K562 (cell line): ENCODE data around the gene PXDC1. TPM values are rescaled to one million over a fixed set of nuclear protein-coding genes. Genes with fewer than 3 reads are reported as not detected.

Experiments
- ATAC-seq: fragments of 200-7000 bp; cut with Tn5 transposase; 3 replicates; pipeline ENCODE4 v1.9.1; 2020; ENCODE audit warnings: moderate library complexity
- BruUV-seq: library from RNA; stranded (reverse); fragments of 400-500 nt; replicated peaks from 2 replicates; lab custom pipeline; 2021; lab: Mats Ljungman, UMichigan
- CTCF ChIA-PET: fragments of 300-600 bp; formaldehyde crosslinking; extraction: SDS; loops from one replicate; lab custom pipeline; 2021; ENCODE audit warnings: low intra/inter-chr PET ratio; lab: Yijun Ruan, JAX
- POLR2A ChIA-PET: fragments of 300-600, 350-650 bp; sonication (Branson Sonifier 250); formaldehyde crosslinking; extraction: SDS; loops from one replicate; lab custom pipeline; 2021; ENCODE audit warnings: antibody characterized with exemption, inconsistent platforms; lab: Yijun Ruan, JAX
- DNase-seq, 4 experiments: peaks; one replicate each; pipeline versions ENCODE4 v3.0.0 to v3.0.0-alpha.2; 2011 to 2018; ENCODE audit warnings: low spot score in 3 of 4, mixed read lengths in 3 of 4; ENCODE audit errors: extremely low read depth in 1 of 4
- FAIRE-seq: peaks from 2 replicates; lab custom pipeline; 2011; peaks lifted over from hg19 to GRCh38; lab: Jason Lieb, UNC
- H2AFZ ChIP-seq: 2 replicates; pipeline ENCODE4 v1.6.0; 2011; ENCODE audit warnings: low read depth, low read length, control low read depth, inconsistent platforms
- H3K27ac ChIP-seq: fragments of 200-600 bp; 3 replicates; pipeline ENCODE4 v1.8.0; 2011; ENCODE audit warnings: low read depth, mild to moderate bottlenecking, control low read depth, inconsistent platforms, low read length, moderate library complexity, mixed read lengths; ENCODE audit errors: extremely low read depth
- H3K27me3 ChIP-seq, 2 experiments: fragments of 300-600 bp in 1 of 2; 2 replicates in 1 of 2; 3 replicates in 1 of 2; pipeline versions ENCODE4 v1.6.0 to v1.8.0; 2011; ENCODE audit warnings: inconsistent platforms in 2 of 2, low read length in 2 of 2, mild to moderate bottlenecking in 1 of 2, mixed read lengths in 1 of 2, moderate library complexity in 1 of 2; ENCODE audit not compliant: control insufficient read depth in 2 of 2, insufficient read depth in 2 of 2
- H3K36me3 ChIP-seq: fragments of 300-600 bp; 3 replicates; pipeline ENCODE4 v1.8.0; 2011; ENCODE audit warnings: mild to moderate bottlenecking, low read length, inconsistent platforms; ENCODE audit not compliant: control insufficient read depth, insufficient read depth
- H3K4me1 ChIP-seq, 2 experiments: fragments of 200-600 bp in 1 of 2; replicated peaks in 1 of 2; 2 replicates in 1 of 2; 3 replicates in 1 of 2; pipeline versions ENCODE4 v1.5.1 to v1.8.0; 2011; ENCODE audit warnings: inconsistent platforms in 2 of 2, low read length in 2 of 2, mild to moderate bottlenecking in 1 of 2, mixed read lengths in 1 of 2, moderate library complexity in 1 of 2; ENCODE audit not compliant: control insufficient read depth in 2 of 2, insufficient read depth in 2 of 2
- H3K4me2 ChIP-seq: 2 replicates; pipeline ENCODE4 v1.6.1; 2011; ENCODE audit warnings: low read length, control low read depth, inconsistent platforms, mixed read lengths; ENCODE audit not compliant: insufficient read depth
- H3K4me3 ChIP-seq: fragments of 200-600 bp; sonication (generic), shearing (Covaris generic); 2 replicates; pipeline ENCODE4 v1.5.1; 2016; ENCODE audit warnings: control low read depth, inconsistent platforms
- H3K79me2 ChIP-seq: fragments of 200-600 bp; 3 replicates; pipeline ENCODE4 v1.8.0; 2011; ENCODE audit warnings: low read length, inconsistent platforms; ENCODE audit not compliant: control insufficient read depth, insufficient read depth
- H3K9ac ChIP-seq, 2 experiments: 2 replicates each; pipeline versions ENCODE4 v1.6.0 to v1.6.1; 2011; ENCODE audit warnings: low read depth in 2 of 2, low read length in 2 of 2, control low read depth in 1 of 2, inconsistent platforms in 1 of 2, mild to moderate bottlenecking in 1 of 2, mixed read lengths in 1 of 2; ENCODE audit not compliant: insufficient read depth in 1 of 2
- H3K9me1 ChIP-seq: one replicate; pipeline ENCODE4 v1.6.0; 2011; ENCODE audit warnings: inconsistent platforms, mild to moderate bottlenecking, low read length, moderate library complexity; ENCODE audit not compliant: control insufficient read depth, insufficient read depth
- H3K9me3 ChIP-seq: replicated peaks from 2 replicates; pipeline ENCODE4 v1.5.1; 2011; ENCODE audit warnings: low read depth, low read length, inconsistent platforms; ENCODE audit not compliant: control insufficient read depth, insufficient read depth
- H4K20me1 ChIP-seq: replicated peaks from 2 replicates; pipeline ENCODE4 v1.6.1; 2011; ENCODE audit warnings: low read length, inconsistent platforms, mixed read lengths; ENCODE audit not compliant: control insufficient read depth, insufficient read depth
- BRD9 ChIP-seq: fragments of 450-650 bp; IDR thresholded peaks from 2 replicates; pipeline ENCODE4 v1.6.1; 2018; ENCODE audit warnings: low read depth; ENCODE audit not compliant: partially characterized antibody
- CEBPB ChIP-seq: fragments of 450-650 bp; IDR thresholded peaks from 2 replicates; pipeline ENCODE4 v1.6.1; 2016; ENCODE audit warnings: missing genetic modification characterization, missing compliant biosample characterization
- E2F3 ChIP-seq: fragments of 250-450 bp; sonication (Bioruptor Pico); IDR thresholded peaks from 2 replicates; pipeline ENCODE4 v1.4.0; 2020; ENCODE audit warnings: mild to moderate bottlenecking
- KAT2B ChIP-seq: IDR thresholded peaks from one replicate; pipeline ENCODE4 v1.6.1; 2012; ENCODE audit warnings: low read depth, mild to moderate bottlenecking, control low read depth, inconsistent platforms, low read length, moderate library complexity
- MYBL2 ChIP-seq, 2 experiments: fragments of 450-650 bp in 1 of 2; sonication (generic) in 1 of 2; formaldehyde crosslinking in 1 of 2; IDR thresholded peaks; 2 replicates each; pipeline versions ENCODE4 v1.6.1 to v1.8.1; 2017 to 2022; ENCODE audit warnings: borderline replicate concordance in 1 of 2, inconsistent platforms in 1 of 2, low read depth in 1 of 2, mild to moderate bottlenecking in 1 of 2, missing genetic modification reagents in 1 of 2, moderate library complexity in 1 of 2
- NKRF ChIP-seq: fragments of 450-650 bp; IDR thresholded peaks from 2 replicates; pipeline ENCODE4 v1.6.1; 2016; ENCODE audit warnings: borderline replicate concordance
- RBM22 ChIP-seq: fragments of 200-400 bp; formaldehyde crosslinking; IDR thresholded peaks from 2 replicates; pipeline ENCODE4 v1.6.1; 2018; ENCODE audit warnings: low read length, low read depth; ENCODE audit not compliant: poor library complexity, severe bottlenecking
- SUPT5H ChIP-seq: fragments of 450-650 bp; IDR thresholded peaks from 2 replicates; pipeline ENCODE4 v1.6.1; 2016
- WGBS: fragments of 100-300 bp; shearing (Covaris generic); methylation state at CpG from one replicate; pipeline ENCODE4 v1.1.6; 2016; ENCODE audit warnings: low coverage, mixed read lengths; ENCODE audit not compliant: insufficient coverage; ENCODE audit errors: missing lambda C conversion rate; 5-methylcytosine and 5-hydroxymethylcytosine counted together
- in situ Hi-C: fragments of 300-500 bp; cut with MboI; formaldehyde crosslinking; loops from 4 replicates; pipeline ENCODE4 v1.15.0; 2018; ENCODE audit warnings: inconsistent platforms, mixed read lengths
- intact Hi-C: fragments of 100-400 bp; cut with micrococcal nuclease; formaldehyde crosslinking; loops from 2 replicates; pipeline ENCODE4 v1.14.2; 2022
- polyA plus RNA-seq, 8 experiments: library from polyadenylated mRNA; depleted of rRNA in 4 of 8; stranded (reverse) in 5 of 8; unstranded in 3 of 8; fragments of >200 nt; fragmentation: Nextera tagmentation in 2 of 8; fragmentation: Illumina TruSeq in 1 of 8; extraction: Ambion mirVana in 2 of 8; extraction: Trizol in 1 of 8; gene quantifications; 2 replicates each; pipeline versions ENCODE4 v1.2.1 to v1.2.3, GENCODE V29; 2011 to 2014; ENCODE audit warnings: inconsistent platforms in 1 of 8, missing spikeins in 1 of 8
- total RNA-seq, 7 experiments: library from RNA; depleted of rRNA in 6 of 7; stranded (reverse); fragments of >200 nt in 6 of 7; fragmentation: Illumina TruSeq in 2 of 7; extraction: Trizol in 2 of 7; gene quantifications; 2 replicates each; pipeline versions ENCODE4 v1.2.1 to v1.2.3, GENCODE V29; 2011 to 2021; ENCODE audit warnings: low replicate concordance in 1 of 7

Gene PXDC1
- total and polyA plus RNA-seq, 9 of the 15 experiments (the other 6 are each of a cell fraction or from before 2014, with no cell fraction given), result 0.09 to 0.33 (median 0.16) TPM; not detected in 5

GRCh38 chr6:3777730-3778461, 26.4 kb upstream of the PXDC1 start:
- H3K9ac ChIP-seq, result no peak overlapping the region
- no peaks in the 10 kb centered on the region for H4K20me1 ChIP-seq
- no peak for DNase-seq
- in situ Hi-C loops, result no loop called here
- peak; percentile 6 for FAIRE-seq
- H3K27me3 ChIP-seq, result peaks cover 48 to 64% of the 10 kb centered on the region in 2 experiments
- H3K4me1 ChIP-seq, result no peaks in the 10 kb centered on the region
- no peaks in the 10 kb centered on the region for H3K36me3 ChIP-seq
- H3K4me2 ChIP-seq, result no peak overlapping the region
- BruUV-seq, result no TSS peak
- no peak for TF ChIP-seq NKRF
- TF ChIP-seq CEBPB, result no peak
- no peak for TF ChIP-seq KAT2B
- TF ChIP-seq MYBL2 (IDR thresholded peaks at IDR 0.05; ENCODE audit: low read depth), result no peak
- no peak for TF ChIP-seq MYBL2 (CRISPR knock-in tag; IDR thresholded peaks at IDR 0.05; ENCODE audit: borderline replicate concordance)
- TF ChIP-seq RBM22, result no peak
- TF ChIP-seq BRD9, result no peak
- TF ChIP-seq SUPT5H, result no peak
- TF ChIP-seq E2F3, result no peak
- ChIA-PET CTCF (no interaction called here), POLR2A (interaction anchor here (0.6 kb wide), 1 partner anchor 397 kb away, joined by 3 read pairs; no protein-coding TSS in a partner anchor)
- H3K4me3 ChIP-seq, result no peak overlapping the region
- H3K9me3 ChIP-seq, result no peaks in the 10 kb centered on the region
- H2AFZ ChIP-seq, result no peak overlapping the region
- no peaks in the 10 kb centered on the region for H3K9me1 ChIP-seq
- no peaks in the 10 kb centered on the region for H3K79me2 ChIP-seq
- ATAC-seq, result no peak
- WGBS, result 12% methylated on average over 18 of the region's 18 CpGs
- H3K27ac ChIP-seq, result no peak overlapping the region
- intact Hi-C loops, result no loop called here
